ENCODE data around the gene USH2A. TPM values are rescaled to one million over a fixed set of nuclear protein-coding genes. Genes with fewer than 3 reads are reported as not detected.

USH2A gene
- total RNA-seq, 1 donor from 2014 or later, result not detected

- Histone ChIP-seq H3K4me1 (no peaks in the 10 kb centered on the region), H3K27ac (no peak overlapping the region), H3K9me3 (no peaks in the 10 kb centered on the region), H3K4me3 (no peak overlapping the region), H3K36me3 (no peaks in the 10 kb centered on the region), H3K27me3 (no peaks in the 10 kb centered on the region)
- DNase-seq (ENCODE audit: low spot score in 2 of 2), result no peak
- no peak for TF ChIP-seq CTCF (IDR thresholded peaks at IDR 0.05)
- intact Hi-C loops (cut with DNase I), result no loop called here
Observed at GRCh38 chr1:216450227-216450626, 27.0 kb upstream of the USH2A start.

GRCh38 chr1:216448011-216448510 lies 24.8 kb upstream of the USH2A start:
- H3K4me1 ChIP-seq, result no peaks in the 10 kb centered on the region
- intact Hi-C loops (cut with DNase I), result no loop called here

GRCh38 chr1:216437603-216438002 lies 14.4 kb upstream of the USH2A start:
- intact Hi-C loops (cut with DNase I), result no loop called here
- Histone ChIP-seq H3K4me3 (no peak overlapping the region), H3K4me1 (no peaks in the 10 kb centered on the region), H3K27ac (no peak overlapping the region), H3K36me3 (no peaks in the 10 kb centered on the region), H3K27me3 (no peaks in the 10 kb centered on the region), H3K9me3 (no peaks in the 10 kb centered on the region)
- no peak for DNase-seq (ENCODE audit: low spot score in 2 of 2)
- TF ChIP-seq CTCF (IDR thresholded peaks at IDR 0.05), result no peak

More at GRCh38 chr1:216448011-216448510, 24.8 kb upstream of the USH2A start:
- TF ChIP-seq CTCF (IDR thresholded peaks at IDR 0.05), result no peak
- H3K36me3 ChIP-seq, result no peaks in the 10 kb centered on the region
- no peak overlapping the region for H3K27ac ChIP-seq
- no peak overlapping the region for H3K4me3 ChIP-seq
- no peaks in the 10 kb centered on the region for H3K27me3 ChIP-seq
- no peak for DNase-seq (ENCODE audit: low spot score in 2 of 2)
- H3K9me3 ChIP-seq, result no peaks in the 10 kb centered on the region

GRCh38 chr1:216434232-216434631 lies 11.0 kb upstream of the USH2A start:
- H3K36me3 ChIP-seq, result no peaks in the 10 kb centered on the region
- no peaks in the 10 kb centered on the region for H3K9me3 ChIP-seq
- no peak for DNase-seq (ENCODE audit: low spot score in 2 of 2)
- intact Hi-C loops (cut with DNase I), result no loop called here
- H3K4me1 ChIP-seq, result no peaks in the 10 kb centered on the region
- no peaks in the 10 kb centered on the region for H3K27me3 ChIP-seq
- no peak overlapping the region for H3K27ac ChIP-seq
- TF ChIP-seq CTCF (IDR thresholded peaks at IDR 0.05), result no peak
- H3K4me3 ChIP-seq, result no peak overlapping the region

- intact Hi-C loops (cut with DNase I), result no loop called here
- no peak overlapping the region for H3K27ac ChIP-seq
- no peak for DNase-seq (ENCODE audit: low spot score in 2 of 2)
- H3K4me1 ChIP-seq, result no peaks in the 10 kb centered on the region
- no peak for TF ChIP-seq CTCF (IDR thresholded peaks at IDR 0.05)
- no peaks in the 10 kb centered on the region for H3K27me3 ChIP-seq
- H3K9me3 ChIP-seq, result no peaks in the 10 kb centered on the region
- no peak overlapping the region for H3K4me3 ChIP-seq
- no peaks in the 10 kb centered on the region for H3K36me3 ChIP-seq
Observed at GRCh38 chr1:216433175-216433574, 9.9 kb upstream of the USH2A start.

- intact Hi-C loops (cut with DNase I), result no loop called here
- H3K9me3 ChIP-seq, result no peaks in the 10 kb centered on the region
- no peaks in the 10 kb centered on the region for H3K4me1 ChIP-seq
- no peak overlapping the region for H3K27ac ChIP-seq
- no peak for TF ChIP-seq CTCF (IDR thresholded peaks at IDR 0.05)
- H3K4me3 ChIP-seq, result no peak overlapping the region
- DNase-seq (ENCODE audit: low spot score in 2 of 2), result no peak
- H3K36me3 ChIP-seq, result no peaks in the 10 kb centered on the region
- no peaks in the 10 kb centered on the region for H3K27me3 ChIP-seq
Observed at GRCh38 chr1:216430744-216431143, 7.5 kb upstream of the USH2A start.

Measured in ascending aorta (tissue), 2 donors.